RWPE2 (cell line): ENCODE data around the gene LCTL.

Experiments
- ATAC-seq: fragments of 200-7000 bp; cut with Tn5 transposase; 3 replicates; pipeline ENCODE4 v1.9.1; 2021; ENCODE audit warnings: low read depth
- DNase-seq: peaks from one replicate; pipeline ENCODE4 v3.0.0-alpha.2; 2020; ENCODE audit warnings: low spot score
- H3K27ac ChIP-seq: fragments of 450-650 bp; 2 replicates; pipeline ENCODE4 v1.5.1; 2017; ENCODE audit warnings: mild to moderate bottlenecking; ENCODE audit not compliant: poor library complexity, severe bottlenecking
- H3K27me3 ChIP-seq: fragments of 250-450 bp; sonication (Bioruptor Pico); 2 replicates; pipeline ENCODE4 v1.5.1; 2021; ENCODE audit warnings: mild to moderate bottlenecking, moderate library complexity; ENCODE audit not compliant: insufficient read depth, poor library complexity, severe bottlenecking
- H3K36me3 ChIP-seq: fragments of 250-450 bp; sonication (Bioruptor Pico); 2 replicates; pipeline ENCODE4 v1.5.1; 2020; ENCODE audit warnings: low read depth, mild to moderate bottlenecking, moderate library complexity
- H3K4me1 ChIP-seq: fragments of 250-450 bp; sonication (Bioruptor Pico); 2 replicates; pipeline ENCODE4 v1.5.1; 2021; ENCODE audit warnings: mild to moderate bottlenecking, moderate library complexity; ENCODE audit not compliant: insufficient read depth, poor library complexity, severe bottlenecking
- H3K4me3 ChIP-seq: fragments of 250-450 bp; sonication (Bioruptor Pico); 2 replicates; pipeline ENCODE4 v1.5.1; 2021; ENCODE audit warnings: mild to moderate bottlenecking, moderate library complexity; ENCODE audit not compliant: severe bottlenecking
- H3K9me3 ChIP-seq: fragments of 250-450 bp; sonication (Bioruptor Pico); 2 replicates; pipeline ENCODE4 v1.5.1; 2021; ENCODE audit warnings: mild to moderate bottlenecking, moderate library complexity; ENCODE audit not compliant: severe bottlenecking
- CTCF ChIP-seq: fragments of 450-650 bp; IDR thresholded peaks from one replicate; pipeline ENCODE4 v1.5.1; 2017; ENCODE audit warnings: mild to moderate bottlenecking, moderate library complexity; ENCODE audit not compliant: poor library complexity, severe bottlenecking

Gene LCTL

GRCh38 chr15:66524838-66525237 lies 41.0 kb downstream of the LCTL start:
- ATAC-seq (no peak), DNase-seq (no peak)
- Histone ChIP-seq H3K4me3 (no peak overlapping the region), H3K36me3 (peaks cover 95% of the 10 kb centered on the region), H3K4me1 (no peaks in the 10 kb centered on the region), H3K9me3 (no peaks in the 10 kb centered on the region), H3K27ac (no peak overlapping the region), H3K27me3 (no peaks in the 10 kb centered on the region)
- TF ChIP-seq CTCF: no peak

- TF ChIP-seq CTCF: no peak
Measured at GRCh38 chr15:66523926-66524325, 41.9 kb downstream of the LCTL start.

GRCh38 chr15:66515901-66516322 lies 49.9 kb downstream of the LCTL start:
- Histone ChIP-seq H3K36me3 (peaks cover 93% of the 10 kb centered on the region), H3K4me1 (no peaks in the 10 kb centered on the region)

More at GRCh38 chr15:66523926-66524325, 41.9 kb downstream of the LCTL start:
- no peaks in the 10 kb centered on the region for H3K9me3 ChIP-seq
- H3K27ac ChIP-seq: no peak overlapping the region
- no peak overlapping the region for H3K4me3 ChIP-seq
- peaks cover 95% of the 10 kb centered on the region for H3K36me3 ChIP-seq
- no peaks in the 10 kb centered on the region for H3K4me1 ChIP-seq
- ATAC-seq: no peak
- H3K27me3 ChIP-seq: no peaks in the 10 kb centered on the region
- DNase-seq: no peak

GRCh38 chr15:66514586-66514985 lies 51.2 kb downstream of the LCTL start:
- ATAC-seq (no peak), DNase-seq (no peak)
- Histone ChIP-seq H3K4me1 (no peaks in the 10 kb centered on the region), H3K36me3 (peaks cover 87% of the 10 kb centered on the region), H3K27me3 (no peaks in the 10 kb centered on the region), H3K4me3 (no peak overlapping the region), H3K9me3 (no peaks in the 10 kb centered on the region), H3K27ac (no peak overlapping the region)
- no peak for TF ChIP-seq CTCF

More at GRCh38 chr15:66515901-66516322, 49.9 kb downstream of the LCTL start:
- DNase-seq (no peak), ATAC-seq (peak; percentile 40; the same call in 2 of the 3 replicates)
- Histone ChIP-seq H3K27me3 (no peaks in the 10 kb centered on the region), H3K4me3 (no peak overlapping the region), H3K27ac (peak overlapping the region; percentile 11), H3K9me3 (no peaks in the 10 kb centered on the region)
- no peak for TF ChIP-seq CTCF

- Histone ChIP-seq H3K36me3 (peaks cover 59% of the 10 kb centered on the region), H3K27ac (no peak overlapping the region), H3K4me1 (peaks cover 4% of the 10 kb centered on the region), H3K27me3 (no peaks in the 10 kb centered on the region), H3K4me3 (no peak overlapping the region), H3K9me3 (no peaks in the 10 kb centered on the region)
- no peak for TF ChIP-seq CTCF
- DNase-seq: no peak
- no peak for ATAC-seq
Measured at GRCh38 chr15:66508293-66508883, 57.4 kb downstream of the LCTL start.
